ENCODE data around the gene XYLT1.

The XYLT1 gene

DNA sequence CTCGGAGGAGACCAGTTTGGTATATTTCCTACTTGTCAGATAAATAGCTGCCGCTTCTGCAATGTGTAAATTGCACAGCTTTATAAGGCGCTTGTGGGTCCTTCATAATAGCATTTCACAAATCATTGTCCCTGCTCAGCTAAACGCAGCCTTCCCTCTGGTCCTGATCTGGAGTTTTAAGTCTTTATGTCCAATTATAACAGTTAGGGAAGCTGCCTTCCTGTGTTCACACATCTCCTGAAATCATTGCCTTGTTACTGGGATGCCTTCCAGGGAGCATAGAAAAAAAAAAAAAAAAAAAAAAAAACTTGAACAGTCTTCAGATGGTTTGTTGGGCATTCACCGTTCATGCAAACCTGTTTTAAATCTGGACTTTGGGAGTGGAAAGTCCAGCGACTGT is 342.0 kb downstream of the XYLT1 start:
- DNase-seq, result no peak

DNA sequence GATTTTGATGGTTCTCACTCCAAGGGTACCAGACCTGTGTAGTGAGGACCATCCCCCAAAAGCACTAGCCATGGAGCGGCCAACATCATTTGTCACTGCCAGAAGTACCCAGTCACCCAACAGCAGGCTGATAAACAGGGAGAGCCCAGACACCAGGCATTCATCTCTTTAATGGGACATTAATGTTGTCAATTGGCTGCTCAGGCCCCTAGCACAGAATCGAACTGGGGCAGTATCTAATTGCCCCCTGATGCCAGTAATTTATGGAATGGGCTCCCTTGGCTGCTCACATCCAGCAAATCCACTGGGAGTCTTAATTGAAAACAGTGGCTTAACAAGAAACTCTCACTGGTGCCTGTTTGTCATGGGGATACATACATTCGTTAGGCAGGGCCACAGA is 344.6 kb downstream of the XYLT1 start:
- DNase-seq, result no peak

DNA sequence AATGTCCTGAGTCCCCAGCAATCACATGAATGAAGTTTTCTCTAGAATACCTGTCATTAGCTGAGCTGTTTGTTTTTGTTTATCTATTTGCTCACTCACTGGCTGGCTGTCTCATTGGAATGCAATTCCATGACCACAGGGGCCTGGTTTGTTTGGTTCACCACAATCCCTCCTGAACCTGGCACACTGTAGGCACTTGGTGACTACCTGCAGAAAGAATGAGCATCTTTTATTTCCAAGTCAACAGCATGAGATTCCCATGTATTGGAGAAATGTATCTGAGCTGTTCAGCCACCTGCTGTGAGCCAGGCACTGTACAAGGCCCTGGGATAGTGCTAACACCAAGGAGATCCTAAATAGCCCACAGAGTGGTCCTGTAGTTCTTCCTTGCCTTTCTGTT is 345.1 kb downstream of the XYLT1 start:
- DNase-seq, result no peak

DNA sequence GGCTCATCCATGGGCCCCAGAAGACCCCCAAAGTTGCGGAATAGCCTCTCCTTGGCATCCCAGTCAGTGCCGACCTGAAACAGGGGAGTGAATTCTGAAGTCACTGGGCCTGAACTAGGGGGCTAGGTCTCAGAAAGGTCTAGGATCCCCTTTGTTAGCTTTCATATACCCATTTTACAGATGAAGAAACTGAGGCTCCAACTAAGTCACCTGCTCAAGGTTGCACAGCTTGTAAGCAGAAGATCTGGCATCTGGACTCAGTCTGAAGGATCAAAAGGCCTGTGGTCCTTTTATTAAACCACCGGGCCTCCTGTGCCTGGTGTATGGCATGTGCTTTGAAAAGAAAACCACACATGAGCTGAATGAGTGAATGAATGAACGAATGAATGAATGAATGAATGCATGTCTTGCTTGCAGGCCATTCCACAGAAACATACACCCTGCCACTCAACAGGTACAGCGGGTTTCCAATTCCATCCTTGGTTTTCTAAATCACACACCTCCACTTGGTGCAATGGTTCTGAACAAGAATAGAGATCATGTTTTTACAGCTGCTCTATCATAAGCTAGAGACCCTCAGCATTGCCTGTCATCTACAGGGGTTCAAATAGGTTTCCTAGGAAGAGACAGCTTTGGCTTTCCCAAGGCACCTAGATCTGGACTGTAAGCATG is 352.7 kb downstream of the XYLT1 start:
- no peak for DNase-seq

DNA sequence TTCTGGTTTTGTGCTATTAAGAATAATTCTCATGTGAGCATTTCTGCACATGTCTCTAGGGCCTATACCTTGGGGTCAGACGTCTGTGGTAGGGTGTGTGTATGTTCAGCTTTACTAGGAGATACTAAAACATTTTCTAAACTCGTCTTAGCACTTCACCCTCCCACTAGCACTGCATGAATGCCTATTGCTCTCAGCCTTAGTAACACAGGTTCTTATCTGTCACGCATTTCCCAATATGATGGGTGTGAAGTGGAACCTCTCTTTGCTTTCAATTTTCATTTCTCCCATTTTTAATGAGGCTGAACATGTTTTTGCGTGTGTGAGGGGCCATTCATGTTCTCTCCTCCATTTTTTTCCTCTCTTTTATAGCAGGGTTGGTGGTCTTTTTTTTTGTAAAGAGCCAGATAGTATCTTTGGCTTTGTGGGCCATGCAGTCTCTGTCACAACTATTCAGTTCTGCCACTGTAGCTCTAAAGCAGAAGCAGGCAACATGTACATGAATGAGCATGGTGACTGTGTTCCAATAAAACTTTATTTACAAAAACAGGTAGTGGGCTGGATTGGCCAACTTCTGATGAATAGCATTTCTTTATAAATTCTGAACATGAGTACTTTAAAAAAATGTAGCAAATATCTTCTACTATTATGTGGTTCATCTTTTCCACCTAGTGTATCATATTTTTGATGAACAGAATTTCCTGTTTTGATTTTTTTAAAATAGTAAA is 354.0 kb downstream of the XYLT1 start:
- no peak for DNase-seq

DNA sequence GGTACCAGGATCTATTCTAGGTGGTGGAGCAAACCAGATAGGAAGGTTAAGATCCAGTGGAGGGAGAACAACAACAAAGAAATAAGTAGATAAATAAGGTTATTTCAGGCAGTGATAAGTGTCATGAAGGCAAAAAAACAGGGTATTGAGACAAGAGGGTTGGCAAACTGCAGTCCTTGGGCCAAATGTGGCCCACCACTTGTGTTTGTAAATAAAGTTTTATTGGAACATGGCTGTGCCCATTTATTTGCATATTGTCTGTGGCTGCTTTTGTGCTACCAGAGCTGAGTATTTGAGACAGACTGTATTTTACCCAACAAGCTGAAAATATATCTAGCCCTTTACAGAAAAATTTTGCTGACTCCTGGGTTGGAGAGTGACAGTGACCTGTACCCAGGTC is 361.3 kb downstream of the XYLT1 start:
- no peak for DNase-seq

DNA sequence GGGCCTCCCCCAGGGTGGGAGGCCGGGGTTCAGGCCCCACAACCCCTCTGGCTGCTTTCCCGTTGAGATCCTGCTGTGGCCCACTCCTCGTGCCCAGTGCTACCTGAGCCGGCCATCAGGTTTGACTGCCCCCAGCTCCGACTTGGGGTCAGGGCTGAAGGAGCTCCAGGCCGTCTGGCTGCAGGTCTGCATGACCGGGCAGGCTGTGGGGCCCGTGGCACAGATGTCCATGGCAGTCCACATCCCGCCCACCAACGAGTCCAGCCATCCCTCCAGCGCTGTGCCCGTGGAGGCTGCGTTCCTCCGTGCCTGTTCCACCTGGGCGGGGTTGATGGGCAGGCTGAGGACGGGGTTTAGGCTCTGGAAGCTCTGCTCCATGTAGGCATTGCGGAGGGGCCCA is 362.2 kb downstream of the XYLT1 start:
- no peak for DNase-seq

DNA sequence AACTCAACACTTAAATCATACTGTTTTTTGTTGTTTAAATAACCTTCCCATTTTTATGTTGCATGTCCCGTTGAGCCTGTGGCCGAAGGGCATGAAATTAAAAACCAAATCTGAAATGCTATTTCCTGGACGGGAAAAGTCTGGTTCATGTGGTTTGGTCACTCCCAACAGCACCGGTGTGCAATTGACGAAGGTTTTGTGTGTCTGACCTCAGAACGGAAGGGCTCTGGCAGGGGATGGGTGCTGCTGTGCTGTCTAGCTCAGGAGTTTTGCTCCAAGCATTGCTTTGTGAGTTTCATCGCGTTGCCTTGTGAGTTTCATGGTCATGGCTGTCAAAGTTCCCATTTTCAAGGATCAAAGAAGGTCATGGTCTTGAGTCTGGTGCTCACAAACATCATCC is 363.3 kb downstream of the XYLT1 start:
- DNase-seq, result no peak

DNA sequence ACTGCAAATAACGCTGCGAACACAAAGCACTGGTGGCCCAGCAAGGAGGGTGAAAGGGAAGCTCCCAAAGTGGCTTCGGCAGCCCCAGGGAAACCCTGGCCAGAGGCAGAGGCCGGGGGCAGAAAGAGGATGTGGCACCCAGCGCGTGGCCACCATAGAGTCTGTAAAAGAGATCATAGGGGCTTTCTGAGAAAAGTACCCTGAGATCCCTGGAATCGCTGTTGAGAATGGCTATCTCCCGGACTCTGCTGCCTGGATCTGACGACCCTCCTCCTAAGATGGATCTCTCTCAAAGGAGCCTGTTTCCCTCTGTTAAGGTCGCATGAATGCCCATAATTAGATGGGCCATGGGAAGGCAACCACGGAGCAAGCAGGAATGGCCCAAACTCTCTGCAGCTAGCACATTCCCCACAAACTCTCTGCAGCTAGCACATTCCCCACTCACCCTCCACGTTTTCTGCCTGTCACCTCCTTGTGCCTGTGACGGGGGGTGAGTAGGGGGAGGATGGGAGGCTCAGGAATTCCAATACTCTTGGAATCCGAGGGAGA is 364.4 kb downstream of the XYLT1 start:
- DNase-seq, result peak; percentile 60

DNA sequence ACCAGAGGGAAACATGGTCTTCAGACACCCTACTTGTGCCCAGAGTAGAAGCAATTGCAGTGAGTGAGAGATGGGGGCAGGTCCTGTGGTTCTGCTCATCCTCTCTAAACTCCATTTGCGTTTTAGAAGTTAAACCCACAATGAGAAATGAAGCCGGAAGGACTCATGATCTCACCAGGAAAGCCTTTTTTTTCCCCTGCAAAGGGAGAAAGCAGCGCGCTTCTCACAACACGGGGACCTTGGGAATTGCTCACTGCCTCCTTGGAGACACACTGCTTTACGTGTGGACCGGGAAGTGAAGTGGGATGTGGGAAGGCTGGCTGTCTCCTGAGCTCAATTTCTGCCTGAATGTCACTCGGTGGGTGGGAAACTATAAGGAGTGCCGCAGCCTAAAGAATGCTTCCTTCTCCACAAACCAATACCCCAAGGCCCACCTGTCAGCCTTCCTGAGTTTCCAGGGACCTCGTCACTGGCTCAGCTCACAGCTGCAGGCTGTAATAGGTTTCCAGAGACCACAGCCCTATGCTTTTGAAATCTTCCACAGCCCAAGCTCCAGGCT is 365.4 kb downstream of the XYLT1 start:
- DNase-seq, result peak; percentile 57

DNA sequence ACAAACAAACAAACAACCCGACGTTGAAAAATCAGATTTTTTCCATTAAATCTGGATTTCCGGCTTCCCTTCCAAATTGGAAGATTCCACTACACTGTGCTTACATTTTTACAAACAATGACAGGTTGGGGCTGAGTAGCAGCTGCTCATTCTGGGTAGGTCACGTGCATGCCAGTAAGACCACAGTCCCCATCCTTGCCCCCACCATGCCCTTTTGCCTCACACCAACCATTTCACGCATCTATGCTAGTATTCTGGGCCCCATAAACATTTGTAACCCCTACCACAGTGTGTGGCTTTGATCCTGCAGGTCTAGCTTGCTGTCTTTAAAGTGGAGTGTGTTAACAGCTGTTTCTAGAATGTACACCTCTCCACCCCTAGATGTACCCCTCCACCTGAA is 366.1 kb downstream of the XYLT1 start:
- no peak for DNase-seq

DNA sequence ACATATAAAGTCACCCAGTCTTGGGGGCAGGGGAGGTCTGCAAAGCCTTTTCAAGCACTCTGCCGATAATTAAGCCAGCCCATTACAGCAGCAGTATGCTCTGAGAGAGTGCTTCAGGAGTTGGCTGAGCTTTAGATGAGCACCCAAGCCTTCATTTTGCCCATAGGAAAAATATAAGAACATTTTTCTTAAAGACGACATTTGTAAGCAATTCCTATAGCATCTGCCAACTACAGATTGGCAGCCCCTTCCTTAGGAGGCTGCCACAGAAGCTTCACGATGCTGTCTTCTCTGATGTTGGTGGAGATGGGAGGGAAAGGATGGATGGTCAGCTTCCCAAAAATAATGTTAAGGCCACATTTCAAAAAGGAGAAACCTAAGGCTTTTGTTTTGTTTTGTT is 367.5 kb downstream of the XYLT1 start:
- DNase-seq, result no peak

DNA sequence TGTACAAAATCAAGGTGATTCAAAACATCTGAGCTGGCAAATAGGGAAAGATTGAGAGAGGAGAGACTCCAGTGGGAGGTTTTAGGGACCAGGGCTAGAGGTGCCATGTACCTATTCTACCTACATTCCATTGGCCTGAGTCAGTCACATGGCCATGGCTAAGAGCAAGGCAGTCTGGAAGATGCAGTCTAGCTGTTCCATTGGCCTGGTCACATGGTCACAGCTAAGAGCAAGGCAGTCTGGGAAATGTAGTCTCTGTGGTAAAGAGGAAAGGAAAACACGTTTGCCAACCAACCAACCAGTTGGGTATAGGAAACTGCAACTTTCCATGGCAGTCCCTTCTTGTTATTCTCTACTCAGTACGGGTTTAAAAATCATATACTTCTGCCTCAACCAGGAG is 369.1 kb downstream of the XYLT1 start:
- DNase-seq, result no peak

DNA sequence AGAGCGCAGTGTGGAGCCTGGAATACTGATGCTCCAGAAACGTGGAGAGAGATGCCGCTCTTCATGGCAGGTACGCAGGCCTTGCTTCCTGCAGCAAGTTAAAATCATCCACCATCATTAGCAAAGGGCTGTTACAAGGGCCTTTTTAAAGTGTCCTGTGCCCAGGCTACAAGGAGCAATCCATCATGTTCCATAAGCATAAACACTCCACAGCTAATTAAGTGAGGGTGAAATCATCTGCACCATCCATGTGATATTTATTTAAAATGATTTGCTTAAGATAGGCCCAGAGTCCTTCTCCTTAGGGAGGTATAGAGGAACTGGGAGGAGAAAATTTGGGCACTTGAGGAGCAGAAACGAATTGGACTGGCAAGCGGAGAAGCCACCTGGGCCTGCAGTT is 372.1 kb downstream of the XYLT1 start:
- no peak for DNase-seq

DNA sequence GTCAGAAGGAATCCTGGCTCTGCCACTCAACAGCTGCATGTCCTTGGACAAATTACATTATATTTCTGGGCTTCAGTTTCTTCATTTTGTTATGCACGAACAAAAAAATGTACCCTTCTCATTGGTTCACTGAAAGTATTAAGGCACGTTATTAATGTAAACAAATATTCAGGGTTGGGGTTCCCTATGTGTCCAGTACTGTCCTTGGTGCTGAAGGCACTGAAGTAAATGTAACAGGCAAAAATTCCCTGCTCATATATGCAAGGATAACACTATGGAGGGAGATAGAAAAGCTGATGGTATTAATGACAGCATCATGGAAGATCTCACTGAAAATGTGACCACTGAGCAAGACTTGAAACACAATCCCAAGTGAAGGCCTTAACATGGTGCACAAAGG is 386.6 kb downstream of the XYLT1 start:
- no peak for DNase-seq

DNA sequence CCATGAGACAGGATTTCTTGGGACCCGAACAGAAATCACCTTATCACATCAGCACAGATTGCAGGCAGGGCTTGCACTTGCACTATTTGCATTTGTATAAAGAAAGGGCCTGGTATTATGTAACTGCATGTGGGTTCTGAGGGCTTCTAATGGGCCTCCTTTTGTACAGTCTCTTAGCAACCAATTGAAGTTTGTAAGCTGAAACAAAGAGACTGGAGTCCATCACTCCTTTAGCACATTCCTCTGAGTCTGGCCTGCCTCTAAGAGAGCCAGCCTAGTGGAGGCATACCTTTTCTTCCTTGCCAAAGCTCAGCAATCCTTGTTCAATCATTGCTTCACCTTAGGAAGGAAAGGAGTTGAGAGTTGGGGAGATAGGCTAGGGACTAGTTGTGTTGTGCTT is 387.1 kb downstream of the XYLT1 start:
- DNase-seq, result peak; percentile 60

DNA sequence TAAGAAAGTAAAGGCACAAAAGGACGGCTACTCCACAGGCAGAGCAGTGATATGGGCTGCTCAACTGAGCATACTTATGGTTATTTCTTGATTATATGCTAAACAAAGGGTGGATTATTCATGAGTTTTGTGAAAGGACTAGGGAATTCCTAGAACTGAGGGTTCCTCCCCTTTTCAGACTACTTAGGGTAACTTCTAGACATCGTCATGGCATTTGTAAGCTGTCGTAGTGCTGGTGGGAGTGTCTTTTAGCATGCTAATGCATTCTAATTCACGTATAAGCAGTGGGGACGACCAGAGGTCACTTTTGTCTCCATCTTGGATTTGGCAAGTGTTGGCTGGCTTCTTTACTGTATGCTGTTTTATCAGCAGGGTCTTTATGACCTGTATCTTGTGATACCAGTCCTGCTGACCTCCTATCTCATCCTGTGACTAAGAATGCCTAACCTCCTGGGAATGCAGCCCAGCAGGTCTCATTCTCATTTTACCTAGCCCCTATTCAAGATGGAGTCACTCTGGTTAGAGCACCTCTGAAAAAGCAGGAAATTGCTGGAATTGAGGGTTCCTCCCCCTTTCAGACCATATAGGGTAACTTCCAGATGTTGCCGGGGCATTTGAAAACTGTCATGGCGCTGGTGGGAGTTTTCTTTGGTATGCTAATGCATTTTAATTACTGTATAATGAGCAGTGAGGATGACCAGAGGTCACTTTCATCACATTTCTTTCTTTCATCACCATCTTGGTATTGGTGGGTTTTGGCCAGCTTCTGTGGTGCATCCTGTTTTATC is 388.5 kb downstream of the XYLT1 start:
- no peak for DNase-seq

DNA sequence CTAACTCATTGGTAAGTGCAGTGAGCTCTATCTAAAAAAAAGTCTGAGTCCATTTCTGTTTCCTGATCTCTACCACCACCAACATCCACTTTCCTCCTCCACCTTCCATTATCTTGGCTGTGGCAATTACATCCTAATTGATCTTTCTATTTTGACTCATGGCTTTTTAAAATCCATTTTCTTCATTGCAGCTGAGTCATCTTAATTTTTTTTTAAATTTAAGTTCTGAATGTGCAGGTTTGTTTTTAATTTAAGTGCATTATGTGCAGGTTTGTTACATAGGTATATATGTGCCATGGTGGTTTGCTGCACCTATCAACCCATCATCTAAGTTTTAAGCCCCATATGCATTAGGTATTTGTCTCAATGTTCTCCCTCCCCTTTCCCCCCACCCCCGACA is 390.7 kb downstream of the XYLT1 start:
- no peak for DNase-seq

DNA sequence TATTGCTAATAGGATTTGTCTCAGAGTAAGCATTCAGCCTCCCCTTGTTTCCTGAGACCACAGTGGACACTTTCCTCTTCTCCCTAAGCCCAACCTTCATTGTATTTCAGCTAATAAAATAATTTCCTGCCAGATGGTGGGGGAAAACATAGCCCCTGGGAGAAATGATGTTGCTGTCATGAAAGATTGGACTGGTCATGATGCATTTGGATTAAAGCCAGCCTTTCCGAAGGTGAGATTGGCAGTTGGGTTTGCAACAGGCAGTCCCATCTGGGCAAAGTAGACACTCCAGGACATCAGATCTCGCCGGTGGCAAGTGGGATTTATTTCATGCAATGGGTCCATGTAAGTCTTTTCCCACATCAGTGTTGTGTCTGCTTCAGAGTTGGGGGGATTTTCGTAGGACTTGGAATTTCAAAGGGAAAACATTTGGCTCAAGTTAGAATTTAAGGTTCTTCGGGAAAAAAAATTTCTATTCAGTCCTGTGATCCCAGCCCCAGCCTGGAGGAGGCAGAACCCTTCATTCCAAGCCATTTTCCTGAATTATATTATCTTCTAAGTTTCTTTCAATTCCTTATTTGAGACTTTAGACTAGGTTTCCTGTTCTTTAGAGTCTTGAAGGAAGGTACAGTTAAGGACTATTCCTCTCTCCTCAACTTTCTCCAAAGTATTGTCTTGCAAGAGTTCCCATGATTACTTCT is 391.7 kb downstream of the XYLT1 start:
- DNase-seq, result no peak

DNA sequence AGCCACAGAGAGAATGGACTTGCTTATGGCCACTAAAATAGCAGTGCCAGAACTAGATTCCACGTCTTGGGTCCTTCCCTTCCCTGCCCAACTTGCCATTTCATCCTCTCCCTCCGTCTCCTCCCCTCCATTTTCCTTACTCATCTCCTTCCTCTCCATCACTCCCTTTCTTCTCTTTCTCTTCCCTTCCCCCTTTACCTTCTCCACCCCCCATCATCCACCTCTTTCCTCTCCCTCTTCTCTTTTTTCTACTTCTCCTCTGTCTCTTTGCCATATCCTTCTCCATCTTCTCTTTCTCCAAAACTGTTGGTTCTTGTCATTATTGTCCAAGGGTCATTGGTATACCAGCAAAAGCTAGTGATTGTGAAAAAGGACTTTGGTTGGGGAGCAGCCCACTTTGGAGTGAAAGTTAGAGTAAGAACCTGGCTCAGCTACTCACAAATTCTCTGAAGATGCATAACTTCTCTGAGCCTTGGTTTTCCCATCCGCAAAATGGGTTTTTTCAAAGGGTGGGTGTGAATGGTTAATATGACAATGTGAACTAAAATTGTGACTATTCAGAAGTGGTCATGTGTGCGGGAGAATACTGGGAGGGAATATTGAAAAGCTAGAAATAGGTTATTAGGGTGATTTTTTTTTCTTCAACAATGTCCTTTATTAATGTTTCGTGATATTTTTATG is 393.8 kb downstream of the XYLT1 start:
- DNase-seq, result no peak

DNA sequence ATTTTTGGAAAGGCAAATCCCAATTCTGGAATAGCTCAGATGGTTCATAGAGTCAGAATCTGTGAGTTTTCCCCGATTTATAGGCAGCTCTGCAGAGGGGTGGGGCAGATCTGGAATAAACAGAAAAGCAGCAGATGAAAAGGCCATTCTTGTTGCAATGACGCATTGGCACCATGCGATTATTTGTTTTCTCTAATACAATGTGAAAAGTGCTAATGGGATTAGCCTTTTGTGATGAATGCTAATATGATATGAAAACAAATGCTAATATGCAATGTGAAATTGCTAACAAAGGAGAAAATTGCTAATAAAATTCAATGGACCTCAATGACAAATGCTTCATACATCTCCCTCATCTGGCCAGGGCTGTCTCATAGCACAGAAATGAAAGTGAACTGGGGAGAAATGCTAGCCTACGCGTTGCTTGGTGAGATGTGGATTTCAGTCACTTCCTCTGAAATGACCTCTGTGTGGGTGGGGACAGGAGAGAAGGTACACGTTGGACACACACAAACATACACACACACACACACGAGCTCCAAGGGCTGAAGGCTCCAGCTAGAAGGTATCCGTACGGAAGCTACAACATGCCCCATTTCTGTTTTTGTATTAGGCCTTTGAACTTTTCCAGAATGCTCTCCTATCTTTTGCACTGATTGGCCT is 394.5 kb downstream of the XYLT1 start:
- DNase-seq, result no peak

DNA sequence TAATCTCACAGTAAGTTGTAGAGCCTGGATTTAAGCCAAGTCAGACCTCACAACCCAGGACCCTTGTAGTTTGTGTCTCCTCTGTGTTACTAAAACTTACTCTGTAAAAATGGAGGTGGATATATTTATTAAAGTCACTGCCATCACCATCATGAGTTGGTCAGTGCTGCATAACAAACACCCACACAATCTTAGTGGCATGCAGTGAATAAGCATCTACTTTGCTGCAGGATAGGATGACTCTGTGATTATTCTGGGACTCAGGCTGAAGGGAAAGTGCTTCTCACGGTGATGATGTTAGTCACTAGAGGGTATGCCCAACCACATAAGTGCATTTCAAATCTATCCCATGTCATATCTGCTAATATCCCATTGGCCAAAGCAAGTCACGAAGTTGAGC is 398.7 kb downstream of the XYLT1 start:
- no peak for DNase-seq

Measured in retina (tissue), 1 donor.